GM12878 (cell line): ENCODE results near the gene RANBP17. TPM values are rescaled to one million over a fixed set of nuclear protein-coding genes. Genes with fewer than 3 reads are reported as not detected.

Experiments
- BCL3 ChIP-seq: IDR thresholded peaks from 2 replicates; pipeline ENCODE4 v1.6.1; 2011; ENCODE audit warnings: borderline replicate concordance, low read depth, mild to moderate bottlenecking, moderate library complexity, low read length; ENCODE audit not compliant: insufficient read depth, poor library complexity, severe bottlenecking
- CBX3 ChIP-seq: fragments of 200-600 bp; sonication (generic); IDR thresholded peaks from 2 replicates; pipeline ENCODE4 v1.6.1; 2016; ENCODE audit warnings: low read depth, borderline replicate concordance
- EED ChIP-seq: sonication (generic); IDR thresholded peaks from 2 replicates; pipeline ENCODE4 v1.6.1; 2016; ENCODE audit warnings: antibody characterized with exemption, low read depth
- HDAC6 ChIP-seq: fragments of 200-600 bp; sonication (generic); IDR thresholded peaks from one replicate; pipeline ENCODE4 v1.8.0; 2017; ENCODE audit warnings: antibody characterized with exemption; ENCODE audit not compliant: unreplicated experiment
- PAX8 ChIP-seq: fragments of 450-650 bp; IDR thresholded peaks from 2 replicates; pipeline ENCODE4 v1.6.1; 2017; ENCODE audit warnings: mild to moderate bottlenecking, moderate library complexity
- PKNOX1 ChIP-seq: fragments of 450-650 bp; IDR thresholded peaks from 2 replicates; pipeline ENCODE4 v1.6.1; 2016; ENCODE audit warnings: mild to moderate bottlenecking
- POLR2A ChIP-seq: IDR thresholded peaks from 2 replicates; pipeline ENCODE4 v1.6.1; 2011; ENCODE audit warnings: low read depth, mild to moderate bottlenecking, low read length
- RELB ChIP-seq: fragments of 450-650 bp; IDR thresholded peaks from 2 replicates; pipeline ENCODE4 v1.6.1; 2017; ENCODE audit warnings: low read depth, mild to moderate bottlenecking, moderate library complexity
- REST ChIP-seq: IDR thresholded peaks from 2 replicates; pipeline ENCODE4 v1.6.1; 2012; ENCODE audit warnings: mild to moderate bottlenecking, low read depth, low read length
- SKIL ChIP-seq: fragments of 450-650 bp; IDR thresholded peaks from 2 replicates; pipeline ENCODE4 v1.6.1; 2017; ENCODE audit warnings: mild to moderate bottlenecking, low read depth, inconsistent platforms; ENCODE audit not compliant: poor library complexity, severe bottlenecking
- TBL1XR1 ChIP-seq: IDR thresholded peaks from 2 replicates; pipeline ENCODE4 v1.6.1; 2012; ENCODE audit warnings: low read depth, low read length, improper control_type of control experiment
- polyA plus RNA-seq, 11 experiments: library from polyadenylated mRNA; depleted of rRNA in 4 of 11; unstranded in 6 of 11; stranded (reverse) in 5 of 11; fragments of >200 nt; fragmentation: Nextera tagmentation in 4 of 11; fragmentation: Illumina TruSeq in 1 of 11; extraction: Ambion mirVana in 4 of 11; extraction: Trizol in 1 of 11; gene quantifications; 1 replicate in 1 of 11; 2 replicates in 10 of 11; pipeline versions ENCODE4 v1.2.1 to v1.2.3, GENCODE V29; 2011 to 2016; ENCODE audit warnings: inconsistent platforms in 2 of 11, missing spikeins in 2 of 11, low read depth in 1 of 11
- total RNA-seq, 4 experiments: library from RNA; depleted of rRNA in 3 of 4; stranded (reverse); fragments of >200 nt in 3 of 4; fragmentation: Illumina TruSeq in 1 of 4; extraction: Trizol in 1 of 4; gene quantifications; 2 replicates each; pipeline versions ENCODE4 v1.2.1 to v1.2.3, GENCODE V29; 2013 to 2021

RANBP17 gene
- total and polyA plus RNA-seq, 10 of the 15 experiments (the other 5 are each of a cell fraction or from before 2014, with no cell fraction given), result 0.10 TPM; not detected in 9

- TF ChIP-seq EED (no peak), REST (no peak), PAX8 (no peak), TBL1XR1 (no peak), POLR2A (no peak), RELB (no peak), BCL3 (no peak), CBX3 (no peak), PKNOX1 (no peak), SKIL (no peak), HDAC6 (no peak)
Measured at GRCh38 chr5:171157775-171158174, 296.0 kb downstream of the RANBP17 start (continued).
